Activated gamma-delta T cell treated with anti-CD3 and anti-CD28 coated beads, Interleukin-2, amount 50 U/mL, for 16 hours (primary cell): ENCODE measurements around the gene JMJD7.

Source experiments
- DNase-seq: peaks from one replicate; pipeline ENCODE4 v3.0.0-alpha.2; 2020; ENCODE audit warnings: low read depth

The JMJD7 gene

GRCh38 chr15:41827880-41828806 lies at the start of gene JMJD7:
TSS of gene JMJD7 (plus strand) at chr15:41828092. CDS start at chr15:41828125, 33 bp downstream.
- peak; percentile 96 for DNase-seq

DNA sequence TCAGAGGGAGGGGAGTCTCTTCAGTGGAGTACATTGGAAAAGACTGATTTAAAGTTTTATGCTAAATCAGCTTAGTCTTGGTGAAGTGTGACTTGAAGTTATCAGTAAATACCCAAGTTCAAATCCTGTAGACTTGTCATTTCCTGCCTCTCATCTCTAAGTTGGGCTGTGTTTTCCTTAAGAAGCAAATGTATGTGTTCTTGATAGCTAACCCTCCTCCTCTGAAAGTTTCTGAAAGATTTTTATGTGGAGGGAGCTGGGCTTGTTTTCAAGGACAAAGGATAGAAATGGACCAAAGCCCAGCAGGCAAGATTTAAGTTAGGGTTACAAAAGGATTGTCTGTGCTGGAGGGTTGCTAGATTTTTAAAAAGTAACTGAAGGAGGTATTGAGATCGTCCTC lies 49.4 kb upstream of the JMJD7 start:
- DNase-seq = no peak

- no peak for DNase-seq
These were observed 48.2 kb upstream of the JMJD7 start for GRCh38 chr15:41779662-41780157.

DNA sequence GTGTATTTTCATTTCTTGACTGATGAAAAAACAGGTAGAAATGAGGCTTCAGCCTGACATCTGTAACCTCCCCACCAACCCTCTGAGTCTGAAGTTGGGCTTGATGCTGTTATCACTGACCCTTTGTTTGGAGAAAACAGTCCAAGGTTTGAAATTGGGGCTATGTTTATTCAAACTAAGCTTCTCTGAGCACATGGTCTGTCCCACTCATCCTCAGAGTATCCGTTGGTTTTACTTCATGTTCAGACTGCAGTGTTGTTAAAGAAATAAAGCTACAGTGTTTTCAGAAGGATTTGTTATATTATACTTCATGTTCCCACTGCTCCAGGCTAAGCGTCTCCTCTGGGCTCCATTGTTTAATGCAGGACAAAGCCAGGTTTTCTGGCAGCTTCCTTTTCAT lies 47.6 kb upstream of the JMJD7 start:
- no peak for DNase-seq

DNA sequence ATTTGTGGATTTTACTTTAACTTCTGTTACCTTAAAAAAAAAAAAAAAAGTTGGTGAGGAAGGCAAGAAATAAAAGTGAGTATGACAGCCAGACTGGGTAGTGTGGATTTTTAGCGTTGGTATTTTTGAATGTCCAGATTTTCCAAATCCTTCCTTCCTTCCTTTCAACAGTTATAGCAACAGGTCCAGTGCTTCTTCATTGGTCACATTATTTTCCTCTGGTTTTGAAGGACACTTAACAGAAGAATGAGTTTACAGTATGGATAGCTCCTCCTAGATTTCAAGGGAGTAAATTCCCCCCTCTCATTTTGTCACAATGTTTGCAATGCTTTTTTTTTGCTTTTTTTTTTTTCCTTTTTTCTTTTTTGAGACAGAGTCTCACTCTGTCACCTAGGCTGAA lies 47.2 kb upstream of the JMJD7 start:
- no peak for DNase-seq

- no peak for DNase-seq
These were observed 45.3 kb upstream of the JMJD7 start for GRCh38 chr15:41782371-41783282.

GRCh38 chr15:41783296-41783695 lies 44.6 kb upstream of the JMJD7 start:
- DNase-seq = no peak

DNA sequence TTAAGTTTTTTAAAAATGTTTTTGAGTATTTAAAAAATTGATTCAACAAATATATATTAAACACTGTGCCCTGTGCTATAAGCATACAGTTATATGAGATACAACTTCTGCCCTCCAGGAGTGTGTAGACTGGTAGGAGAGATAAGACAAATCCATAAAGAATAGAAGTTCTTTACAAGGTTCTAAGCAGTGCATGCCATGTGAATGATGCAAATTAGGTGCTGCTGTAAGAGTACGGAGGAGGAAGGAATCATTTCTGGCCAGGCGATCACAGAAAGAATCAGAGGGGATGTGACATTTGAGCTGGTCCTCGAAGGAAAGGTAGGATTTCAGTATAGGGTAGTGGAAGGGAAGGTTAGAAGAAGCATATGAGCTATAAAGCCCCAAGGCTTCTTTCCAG lies 39.6 kb upstream of the JMJD7 start:
- DNase-seq = no peak

DNA sequence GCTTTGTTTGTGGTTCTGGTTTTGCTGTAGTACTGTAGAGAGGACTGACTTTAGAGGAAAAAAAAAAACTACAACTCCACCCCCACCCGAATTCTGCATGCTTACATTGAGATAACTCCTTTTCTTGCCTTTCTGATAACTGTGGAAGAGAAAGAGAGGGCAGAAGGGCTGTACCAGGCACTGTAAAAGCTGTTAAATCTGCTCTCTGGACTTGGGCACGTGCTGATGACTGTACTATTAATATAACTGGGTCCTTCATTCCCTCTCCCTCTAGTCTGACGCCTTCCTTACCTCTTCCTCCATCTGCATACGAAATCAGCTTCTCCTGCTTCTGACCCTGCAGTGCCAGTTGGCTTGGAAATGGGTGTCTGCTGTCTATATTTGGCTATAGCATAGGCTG lies 38.7 kb upstream of the JMJD7 start:
- no peak for DNase-seq

- DNase-seq = no peak
These were observed 38.2 kb upstream of the JMJD7 start for GRCh38 chr15:41789662-41790061.

- no peak for DNase-seq
These were observed 37.7 kb upstream of the JMJD7 start for GRCh38 chr15:41790169-41790568.

- no peak for DNase-seq
These were observed 36.9 kb upstream of the JMJD7 start for GRCh38 chr15:41790756-41791546.

DNA sequence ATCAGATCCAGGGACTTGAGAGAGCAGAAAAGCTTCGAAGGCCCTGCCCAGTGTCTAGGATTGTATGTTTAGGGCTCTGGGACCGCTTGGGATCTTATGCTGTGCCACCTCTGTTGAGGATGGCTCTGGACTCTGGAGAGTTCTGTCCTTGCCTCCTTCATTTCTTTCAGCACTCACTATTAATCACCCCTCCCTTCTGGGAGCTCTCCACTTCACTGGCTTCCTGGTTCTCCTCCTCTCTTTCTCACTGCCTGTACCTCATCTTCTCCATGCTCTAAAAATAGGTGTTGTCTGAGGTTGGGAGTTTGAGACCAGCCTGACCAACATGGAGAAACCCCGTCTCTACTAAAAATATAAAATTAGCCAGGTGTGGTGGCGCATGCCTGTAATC lies 36.4 kb upstream of the JMJD7 start:
- DNase-seq = no peak

GRCh38 chr15:41792000-41792637 lies 35.8 kb upstream of the JMJD7 start:
- DNase-seq = no peak

DNA sequence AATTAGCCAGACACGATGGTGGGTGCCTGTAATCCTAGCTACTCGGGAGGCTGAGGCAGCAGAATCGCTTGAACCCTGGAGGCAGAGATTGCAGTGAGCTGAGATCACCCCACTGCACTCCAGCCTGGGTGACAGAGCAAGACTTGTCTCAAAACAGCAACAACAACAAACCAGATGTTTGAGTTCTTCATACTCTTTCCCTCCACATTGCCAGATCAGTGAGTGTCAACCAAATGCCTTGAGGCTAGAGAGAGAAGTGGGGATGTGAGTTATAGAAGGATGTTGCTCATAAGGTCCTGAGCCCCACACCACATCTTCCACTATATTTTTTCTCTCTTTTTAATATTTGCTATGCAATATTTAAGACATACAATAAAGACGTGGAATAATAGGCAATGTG lies 33.8 kb upstream of the JMJD7 start:
- no peak for DNase-seq

DNA sequence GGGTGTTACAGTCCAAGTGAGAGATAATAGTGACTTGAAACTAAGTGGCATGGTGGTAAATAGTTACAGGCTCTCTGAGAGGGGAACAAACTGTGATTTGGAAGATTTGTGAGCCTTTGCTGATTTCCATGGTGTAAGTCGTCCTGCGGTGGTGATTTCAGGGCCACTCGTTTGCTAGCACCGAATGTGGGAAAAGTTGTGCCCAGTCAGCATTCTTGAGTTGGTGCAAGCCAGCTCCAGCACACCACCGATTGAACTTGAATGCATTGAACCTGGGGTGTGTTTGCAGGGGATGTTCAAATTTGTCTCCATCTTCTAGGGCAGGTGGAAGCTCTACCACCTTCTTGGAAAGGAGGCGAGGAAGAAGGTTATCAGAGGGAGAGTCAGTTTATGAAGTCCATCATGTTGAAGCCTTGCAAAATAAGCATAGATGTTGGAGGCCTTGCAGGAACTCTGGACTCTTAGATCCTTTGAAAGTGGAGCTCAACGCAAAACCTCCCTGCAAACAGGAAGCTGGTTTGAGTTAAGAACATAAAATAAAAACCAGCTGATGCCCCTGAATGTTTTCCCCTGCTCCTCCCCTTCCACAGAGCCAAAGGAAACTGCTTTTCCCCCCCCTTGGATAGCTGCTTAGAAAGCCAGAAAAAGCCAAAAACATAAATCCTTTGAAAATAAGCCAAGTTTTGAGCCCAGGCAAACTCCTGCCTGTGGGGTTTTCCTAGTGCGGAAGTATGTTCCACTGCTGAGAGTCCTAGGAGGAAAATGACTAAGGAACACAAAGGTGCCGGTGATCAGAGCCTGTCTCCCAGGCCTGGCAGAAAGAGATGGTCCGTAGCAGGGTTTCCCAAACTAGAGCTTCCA lies 31.7 kb upstream of the JMJD7 start:
- DNase-seq = no peak

- no peak for DNase-seq
These were observed 30.5 kb upstream of the JMJD7 start for GRCh38 chr15:41797201-41797944.

DNA sequence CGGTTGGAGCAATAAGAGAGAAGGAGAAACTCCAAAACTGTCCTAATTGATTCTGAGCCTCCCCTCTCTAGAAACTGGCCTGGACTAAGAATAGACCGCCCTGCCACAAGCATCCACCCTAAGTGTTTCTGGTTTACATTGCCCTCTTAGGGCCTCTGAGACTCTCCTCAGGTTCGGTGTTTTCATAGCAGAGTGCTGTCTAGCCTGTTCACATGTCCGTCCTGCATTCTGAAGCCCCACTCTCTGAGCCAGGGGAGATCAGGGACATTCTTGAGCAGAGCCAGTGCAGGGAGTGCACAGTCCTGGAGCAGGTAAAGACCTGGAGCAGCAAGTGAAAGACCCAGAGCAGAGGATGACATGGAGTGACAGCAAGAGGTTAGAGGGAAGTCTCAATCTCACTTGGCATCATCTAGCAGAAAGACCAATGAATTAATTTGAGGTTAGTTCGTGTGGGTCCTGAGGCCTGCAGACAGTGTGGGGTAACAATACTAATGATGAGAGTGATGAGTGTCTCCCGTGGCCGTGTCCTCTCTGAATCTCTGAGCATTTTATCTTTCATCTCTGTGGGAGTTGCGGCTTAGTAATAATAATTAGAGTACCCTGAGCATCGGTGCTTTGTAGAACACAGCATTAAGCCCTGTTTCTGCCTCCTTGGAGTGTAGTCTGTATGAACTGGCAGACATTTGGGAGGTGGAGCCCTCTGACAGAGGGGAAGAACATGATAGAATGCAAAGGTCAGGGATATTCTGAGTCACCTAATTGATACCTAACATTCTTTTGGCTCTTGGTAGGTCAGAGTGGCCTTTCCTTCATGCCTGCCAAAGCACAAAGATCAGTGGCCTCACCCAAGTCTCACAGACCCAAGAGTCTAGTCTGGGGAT lies 29.0 kb upstream of the JMJD7 start:
- no peak for DNase-seq

- DNase-seq = no peak
These were observed 28.4 kb upstream of the JMJD7 start for GRCh38 chr15:41799488-41799805.
